Cardiac muscle cell (in vitro differentiated cells and primary cell): Measurements from ENCODE around the gene ST6GALNAC2. TPM values are rescaled to one million over a fixed set of nuclear protein-coding genes. Genes with fewer than 3 reads are reported as not detected.

Source experiments
- DNase-seq, 2 donors: peaks; one replicate each; pipeline versions ENCODE4 v3.0.0 to v3.0.0-alpha.2; 2010 to 2017; ENCODE audit warnings: low read depth in 1 of 2, low spot score in 1 of 2
- H3K27ac ChIP-seq: fragments of 200-600 bp; sonication (generic); 2 replicates; pipeline ENCODE4 v1.5.1; 2016
- H3K27me3 ChIP-seq: fragments of 200-600 bp; sonication (generic); 2 replicates; pipeline ENCODE4 v1.6.0; 2016; ENCODE audit warnings: control low read depth
- H3K36me3 ChIP-seq: fragments of 200-600 bp; sonication (generic); 2 replicates; pipeline ENCODE4 v1.5.1; 2016; ENCODE audit warnings: control low read depth
- H3K4me1 ChIP-seq: fragments of 200-600 bp; sonication (generic); 2 replicates; pipeline ENCODE4 v1.8.1; 2017; ENCODE audit warnings: low read depth, mild to moderate bottlenecking, mixed run types
- H3K4me3 ChIP-seq: fragments of 200-600 bp; sonication (generic); 2 replicates; pipeline ENCODE4 v1.5.1; 2016; ENCODE audit warnings: mild to moderate bottlenecking
- H3K9me3 ChIP-seq: fragments of 200-600 bp; sonication (generic); 2 replicates; pipeline ENCODE4 v1.5.1; 2017; ENCODE audit warnings: low read depth, mild to moderate bottlenecking, control low read depth
- CTCF ChIP-seq: IDR thresholded peaks from 2 replicates; pipeline ENCODE4 v1.5.1; 2012; ENCODE audit warnings: low read depth, mild to moderate bottlenecking, low read length
- polyA plus RNA-seq: library from polyadenylated mRNA; unstranded; fragments of >200 nt; fragmentation: Nextera tagmentation; extraction: Ambion mirVana; gene quantifications from 2 replicates; pipeline ENCODE4 v1.2.1, GENCODE V29; 2016
- total RNA-seq: library from RNA; depleted of rRNA; stranded (reverse); fragments of >200 nt; gene quantifications from 2 replicates; pipeline ENCODE4 v1.2.3, GENCODE V29; 2016

Gene ST6GALNAC2
- total RNA-seq (0.11 and 1.0 TPM in 2 replicates), polyA plus RNA-seq (0.27 and 0.88 TPM in 2 replicates)

DNA sequence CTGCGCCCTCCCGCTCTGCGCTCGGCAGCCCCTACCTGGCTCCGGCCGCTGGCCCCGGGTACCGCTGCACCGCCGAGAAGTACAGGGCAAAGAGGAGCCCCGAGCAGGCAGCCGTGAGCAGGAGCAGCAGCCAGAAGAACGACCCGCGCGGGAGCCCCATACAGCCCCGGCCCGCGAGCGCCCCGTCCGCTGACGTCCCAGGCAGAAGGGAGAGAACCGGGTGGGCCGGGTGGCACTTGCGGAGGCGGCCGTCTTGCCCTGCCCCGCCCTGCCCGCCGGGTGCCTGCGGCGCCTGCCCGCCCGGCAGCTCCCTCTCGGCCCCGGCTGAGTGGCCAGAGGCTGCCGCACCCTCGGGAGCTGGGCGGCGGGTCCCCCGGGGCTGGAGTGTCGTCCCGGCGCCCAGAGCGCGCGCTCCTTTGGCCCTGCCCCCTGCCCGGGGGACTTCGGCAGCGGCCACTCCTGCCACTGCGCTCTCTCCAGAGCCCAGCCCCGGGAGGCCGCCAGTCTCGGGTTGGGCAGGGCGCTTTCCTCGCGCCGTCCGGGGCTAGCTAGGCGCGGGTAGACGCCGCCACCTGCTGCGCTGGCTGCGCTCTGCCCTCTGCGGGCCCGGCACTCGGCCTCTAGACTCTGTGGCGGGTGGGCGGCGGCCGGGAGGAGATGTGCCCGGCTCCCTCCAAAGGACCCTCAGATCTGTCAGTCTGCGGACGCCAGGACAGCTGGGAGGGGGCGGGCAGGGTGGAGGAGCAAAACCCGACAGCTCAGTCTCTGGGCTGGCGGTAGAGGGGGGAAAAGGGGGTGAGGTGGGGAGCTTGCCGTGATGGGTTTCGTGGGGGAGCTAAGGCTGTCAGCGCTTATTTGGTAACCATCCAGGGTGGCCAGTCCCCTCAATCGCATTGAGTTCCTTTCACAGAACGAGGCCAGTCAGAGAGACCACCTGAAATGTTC lies at the start of gene ST6GALNAC2:
ST6GALNAC2 (minus strand) TSS at position 212 of the 945 bp plus-strand sequence; CDS start at position 160, 52 bp downstream.
- TF ChIP-seq CTCF = peak; percentile 23
- Histone ChIP-seq H3K4me3 (peak within 1 kb of the TSS; percentile 27), H3K36me3 (no peaks in the 10 kb centered on the region), H3K27ac (no peak within 1 kb of the TSS), H3K27me3 (peaks cover 39% of the 10 kb centered on the region), H3K9me3 (no peaks in the 10 kb centered on the region), H3K4me1 (no peaks in the 10 kb centered on the region)
- DNase-seq = peak in 1 of 2 donors; percentile 84

DNA sequence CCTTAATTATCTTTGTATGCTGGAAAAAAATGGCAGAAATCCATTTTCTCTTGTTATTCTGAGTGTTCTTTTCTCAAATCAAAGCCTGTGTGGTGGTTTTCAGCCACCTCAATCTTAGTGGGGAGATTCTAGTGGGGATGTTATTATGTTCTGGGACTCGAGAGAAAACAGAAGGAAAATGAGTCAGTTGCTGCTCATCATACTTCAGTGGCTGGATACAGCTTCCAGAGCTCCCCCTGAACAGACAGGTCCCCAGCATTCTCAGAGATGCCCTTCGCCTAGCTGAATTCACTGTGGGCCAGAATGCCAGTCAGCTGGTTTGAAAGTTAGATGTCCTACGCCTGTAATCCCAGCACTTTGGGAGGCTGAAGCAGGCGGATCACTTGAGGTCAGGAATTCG lies 49.4 kb upstream of the ST6GALNAC2 start:
- Histone ChIP-seq H3K36me3 (no peaks in the 10 kb centered on the region), H3K27ac (no peak overlapping the region), H3K27me3 (no peaks in the 10 kb centered on the region), H3K4me1 (peaks cover 2% of the 10 kb centered on the region), H3K4me3 (no peak overlapping the region), H3K9me3 (no peaks in the 10 kb centered on the region)
- DNase-seq = no peak
- TF ChIP-seq CTCF = no peak

DNA sequence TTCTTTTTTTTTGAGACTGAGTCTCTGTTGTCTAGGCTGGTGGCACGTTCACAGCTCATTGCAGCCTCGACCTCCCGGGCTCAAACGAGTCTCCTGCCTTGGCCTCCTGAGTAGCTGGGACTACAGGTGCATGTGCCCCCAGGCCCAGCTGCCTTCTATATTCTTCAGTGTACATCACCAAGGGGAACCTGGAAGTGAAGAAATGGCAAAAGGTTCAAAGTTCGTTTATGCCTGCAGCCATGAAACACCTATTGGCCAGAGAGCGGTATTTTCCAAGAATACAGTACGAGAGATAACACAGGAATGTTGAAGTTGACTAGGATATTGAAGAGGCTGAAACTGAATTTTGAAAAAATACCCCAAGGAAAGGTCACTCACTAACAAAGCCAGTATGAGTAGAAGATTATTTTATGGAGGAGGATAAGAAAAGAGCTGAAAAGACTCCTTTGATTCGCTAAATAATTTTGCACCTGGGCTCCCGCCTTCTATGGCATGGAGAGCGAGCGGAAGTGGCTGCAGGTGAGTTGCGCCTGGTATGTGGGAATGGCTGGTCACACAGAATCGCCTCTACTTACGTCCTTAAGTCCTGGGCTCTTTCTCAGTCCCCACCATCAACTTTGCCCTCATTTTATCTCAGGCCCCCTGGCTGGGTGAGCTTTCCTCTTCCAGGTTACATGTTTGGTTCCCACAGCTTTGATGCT lies 48.1 kb upstream of the ST6GALNAC2 start:
- TF ChIP-seq CTCF = no peak
- Histone ChIP-seq H3K9me3 (no peaks in the 10 kb centered on the region), H3K27ac (no peak overlapping the region), H3K4me3 (no peak overlapping the region), H3K36me3 (no peaks in the 10 kb centered on the region), H3K4me1 (no peaks in the 10 kb centered on the region), H3K27me3 (no peaks in the 10 kb centered on the region)
- DNase-seq = no peak

DNA sequence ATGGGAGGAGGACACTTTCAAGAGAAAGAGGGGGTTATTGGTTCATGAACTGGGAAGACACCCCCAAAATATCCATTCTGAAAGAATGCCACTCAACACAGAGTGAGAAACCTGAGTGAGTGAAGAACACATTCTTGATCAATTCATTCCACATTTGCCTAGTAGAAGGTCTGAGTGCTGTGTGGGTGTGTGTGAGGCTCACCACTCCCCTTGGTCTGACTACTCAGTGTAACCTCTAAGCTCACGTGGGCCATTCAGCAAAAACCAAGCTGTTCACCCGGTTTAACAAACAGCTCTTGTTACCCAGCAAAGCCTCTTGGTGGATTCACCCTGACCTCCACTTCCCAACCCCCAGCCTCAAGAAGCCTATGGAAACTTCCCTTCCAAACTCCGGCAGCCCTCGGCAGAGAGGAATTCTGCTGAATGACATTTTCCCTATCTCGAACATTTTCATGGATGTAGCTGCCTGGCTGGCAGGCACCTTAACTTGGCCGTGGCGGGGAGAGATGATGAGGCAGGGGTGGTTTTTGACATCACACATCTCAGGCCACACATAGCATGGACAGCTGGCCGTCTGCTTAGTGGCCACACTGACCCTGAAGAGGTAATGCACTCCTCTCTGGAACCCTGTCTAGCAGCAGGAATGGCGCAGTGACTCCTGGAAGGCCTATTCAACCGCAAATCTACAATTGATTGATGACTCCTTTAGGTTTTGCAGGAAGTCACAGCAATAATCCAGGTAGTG lies 46.3 kb upstream of the ST6GALNAC2 start:
- H3K9me3 ChIP-seq = no peaks in the 10 kb centered on the region
- no peak for DNase-seq
- no peak overlapping the region for H3K27ac ChIP-seq
- H3K4me3 ChIP-seq = no peak overlapping the region
- H3K36me3 ChIP-seq = no peaks in the 10 kb centered on the region
- H3K27me3 ChIP-seq = no peaks in the 10 kb centered on the region
- TF ChIP-seq CTCF = no peak
- H3K4me1 ChIP-seq = no peaks in the 10 kb centered on the region

DNA sequence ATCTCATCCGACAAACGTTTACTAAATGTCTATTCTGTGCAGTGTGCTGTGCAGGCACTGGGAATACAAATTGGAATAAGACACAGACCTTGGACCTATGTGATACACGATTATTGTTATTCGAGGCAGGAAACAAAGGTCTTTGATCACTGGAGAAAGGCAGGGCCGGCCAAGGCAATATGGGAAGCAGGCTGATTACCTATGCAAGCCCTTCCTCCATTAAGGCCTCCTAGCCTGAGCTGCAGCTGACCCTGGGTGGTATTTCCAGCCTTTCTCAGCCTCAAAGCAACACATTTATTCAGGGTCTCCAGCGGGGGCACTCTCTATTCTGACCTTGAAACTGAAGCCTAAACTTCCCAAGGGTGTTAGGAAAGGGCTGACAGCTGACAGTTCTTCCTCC lies 44.5 kb upstream of the ST6GALNAC2 start:
- Histone ChIP-seq H3K9me3 (no peaks in the 10 kb centered on the region), H3K4me3 (no peak overlapping the region), H3K36me3 (no peaks in the 10 kb centered on the region), H3K4me1 (no peaks in the 10 kb centered on the region), H3K27ac (no peak overlapping the region), H3K27me3 (peaks cover 11% of the 10 kb centered on the region)
- no peak for TF ChIP-seq CTCF
- no peak for DNase-seq
